SW 1271 (cell line): ENCODE results near the gene ERCC8.
A peak's percentile ranks its signal among the peaks of the same experiment; 100 is the strongest.
"Not testable (repeated sequence)": the region's sequence is repeated elsewhere in the genome, so short reads cannot be mapped to it uniquely, and the experiment has no call there.

Experiments
- DNase-seq, 2 experiments: peaks; one replicate each; lab custom pipeline; 2025; lab: John Stamatoyannopoulos, UW

ERCC8 gene, protein sequence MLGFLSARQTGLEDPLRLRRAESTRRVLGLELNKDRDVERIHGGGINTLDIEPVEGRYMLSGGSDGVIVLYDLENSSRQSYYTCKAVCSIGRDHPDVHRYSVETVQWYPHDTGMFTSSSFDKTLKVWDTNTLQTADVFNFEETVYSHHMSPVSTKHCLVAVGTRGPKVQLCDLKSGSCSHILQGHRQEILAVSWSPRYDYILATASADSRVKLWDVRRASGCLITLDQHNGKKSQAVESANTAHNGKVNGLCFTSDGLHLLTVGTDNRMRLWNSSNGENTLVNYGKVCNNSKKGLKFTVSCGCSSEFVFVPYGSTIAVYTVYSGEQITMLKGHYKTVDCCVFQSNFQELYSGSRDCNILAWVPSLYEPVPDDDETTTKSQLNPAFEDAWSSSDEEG

DNA sequence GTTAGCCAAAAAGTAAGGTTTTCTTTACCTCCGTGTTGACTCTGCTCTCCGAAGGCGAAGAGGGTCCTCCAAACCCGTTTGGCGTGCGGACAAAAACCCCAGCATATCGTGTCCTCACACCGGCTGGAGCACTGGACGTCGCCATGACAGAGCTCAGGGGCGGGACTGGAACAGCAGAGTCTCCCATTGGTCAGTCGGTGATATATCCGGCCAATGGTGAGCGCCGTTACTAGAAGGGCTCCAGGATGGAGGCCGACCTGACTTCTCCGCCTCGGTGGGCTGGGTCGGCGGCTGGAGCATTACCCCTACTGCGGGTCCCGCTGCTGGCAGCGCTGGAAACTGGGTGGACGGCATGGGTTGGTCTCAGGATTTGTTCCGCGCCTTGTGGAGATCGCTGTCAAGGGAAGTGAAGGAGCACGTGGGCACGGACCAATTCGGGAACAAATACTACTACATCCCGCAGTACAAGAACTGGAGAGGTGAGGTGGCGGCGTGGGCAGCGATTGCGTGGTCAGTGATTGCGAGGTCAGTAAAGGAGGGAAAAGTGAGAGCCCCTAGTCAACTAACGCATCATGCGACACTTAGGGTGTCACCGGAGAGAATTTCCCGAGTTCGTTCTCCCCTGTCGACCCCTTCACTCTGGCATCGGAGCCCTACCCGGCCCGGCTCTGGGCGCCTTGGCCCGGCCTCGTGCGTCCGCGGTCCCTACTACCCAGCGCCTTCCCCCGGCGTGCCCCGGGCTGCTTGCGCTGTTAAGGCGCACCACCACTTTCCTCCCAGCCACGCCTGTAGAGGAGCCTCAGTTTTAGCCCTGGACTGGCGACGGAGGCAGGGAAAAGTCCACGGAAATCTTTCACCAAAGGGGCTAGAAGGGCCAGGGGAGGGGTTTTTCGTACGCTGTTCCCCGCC is at the start of gene ERCC8, which contains the start of gene NDUFAF2:
TSS of gene ERCC8 (minus strand) at position 167 of the 909 bp plus-strand sequence. CDS start at position 105, 62 bp downstream.
TSS of gene NDUFAF2 (plus strand) at position 302 of the 909 bp plus-strand sequence. CDS start at position 353, 51 bp downstream.
- DNase-seq, result peak; percentile 89 to 96

DNA sequence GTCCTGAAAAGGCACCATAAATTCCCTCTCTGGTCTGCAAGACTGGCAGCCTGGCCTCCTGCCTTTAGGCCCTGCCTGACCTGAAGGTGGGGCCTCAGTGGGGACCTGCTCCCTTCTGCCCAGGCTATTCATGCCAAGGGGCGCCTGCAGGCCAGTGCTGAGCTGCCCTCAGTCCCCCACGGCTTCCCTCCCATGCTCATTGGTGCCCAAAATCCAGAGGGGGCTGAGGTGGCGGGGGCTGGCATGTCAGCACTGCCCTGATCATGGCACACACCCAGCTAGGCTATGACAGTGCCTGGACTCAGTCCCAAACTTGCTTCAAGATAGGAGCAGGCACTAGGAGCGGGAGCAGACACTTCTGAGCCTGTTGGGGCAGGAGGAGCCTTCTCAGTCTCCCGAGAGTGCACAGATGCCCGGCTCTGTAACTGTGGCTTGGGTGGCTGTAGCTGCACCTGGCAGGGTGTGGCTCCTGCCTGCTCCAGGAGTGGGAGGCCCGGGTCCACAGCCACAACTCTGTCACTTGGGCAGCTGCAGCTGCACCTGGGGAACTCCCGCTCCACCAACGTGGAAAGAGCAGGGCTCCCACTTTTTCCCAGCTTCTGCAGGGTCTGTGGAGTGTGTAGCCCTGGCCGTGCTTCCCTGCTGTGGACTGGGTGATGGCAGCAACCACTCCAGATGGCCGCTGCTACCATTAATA is 49.2 kb upstream of the ERCC8 start:
- no peak for DNase-seq

DNA sequence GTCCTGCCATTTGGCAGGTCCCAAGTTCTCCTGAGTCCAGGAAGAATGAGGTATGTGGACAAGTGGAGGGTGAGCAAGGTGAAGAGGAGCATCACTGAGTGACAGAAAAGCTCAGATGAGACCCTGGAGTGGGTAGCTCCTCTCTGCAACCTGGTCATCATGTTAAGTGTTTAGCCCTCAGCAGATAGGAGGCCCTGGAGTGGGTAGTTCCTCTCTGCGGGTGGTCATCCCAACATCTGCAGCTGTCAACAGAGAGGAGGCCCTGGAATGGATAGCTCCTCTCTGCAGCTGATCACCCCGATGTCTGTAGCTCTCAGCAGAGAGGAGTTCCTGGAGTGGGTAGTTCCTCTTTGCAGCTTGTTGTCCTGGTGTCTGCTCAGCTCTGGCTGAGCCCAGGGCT is 48.6 kb upstream of the ERCC8 start:
- no peak for DNase-seq

DNA sequence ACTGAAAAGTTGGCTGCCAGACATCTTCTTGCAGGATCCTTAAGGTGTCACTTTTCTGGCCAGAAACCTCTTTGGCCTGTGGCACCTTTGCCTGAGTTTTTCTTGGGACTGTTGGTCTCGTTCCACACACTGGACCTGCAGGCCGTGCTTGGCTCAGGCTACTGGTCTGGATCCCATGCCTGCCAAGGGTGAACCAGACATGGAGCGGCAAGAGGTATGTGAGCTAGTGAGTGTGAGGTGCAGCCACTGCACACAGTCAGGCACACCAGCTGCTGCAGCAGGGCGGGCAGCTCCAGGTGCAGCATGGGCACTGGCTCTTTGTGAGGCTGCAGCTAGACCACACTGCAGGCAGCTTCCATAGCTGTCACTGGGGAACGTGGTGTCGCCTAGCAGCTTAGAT is 48.0 kb upstream of the ERCC8 start:
- DNase-seq, result no peak

DNA sequence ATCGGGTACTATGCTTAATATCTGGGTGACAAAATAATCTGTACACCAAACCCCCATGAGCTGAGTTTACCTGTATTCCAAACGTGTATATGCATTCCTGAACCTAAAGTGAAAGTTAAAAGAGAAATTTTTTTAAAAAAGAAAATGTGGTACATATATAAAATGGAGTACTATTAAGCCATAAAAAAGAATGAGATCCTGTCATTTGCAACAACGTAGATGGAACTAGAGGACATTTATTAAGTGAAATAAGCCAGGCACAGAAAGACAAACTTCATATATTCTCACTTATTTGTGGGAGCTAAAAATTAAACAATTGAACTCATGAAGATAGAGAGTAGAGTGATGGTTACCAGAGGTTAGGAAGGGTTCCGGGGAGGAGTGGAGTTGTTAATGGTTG is 44.9 kb upstream of the ERCC8 start:
- no peak for DNase-seq

DNA sequence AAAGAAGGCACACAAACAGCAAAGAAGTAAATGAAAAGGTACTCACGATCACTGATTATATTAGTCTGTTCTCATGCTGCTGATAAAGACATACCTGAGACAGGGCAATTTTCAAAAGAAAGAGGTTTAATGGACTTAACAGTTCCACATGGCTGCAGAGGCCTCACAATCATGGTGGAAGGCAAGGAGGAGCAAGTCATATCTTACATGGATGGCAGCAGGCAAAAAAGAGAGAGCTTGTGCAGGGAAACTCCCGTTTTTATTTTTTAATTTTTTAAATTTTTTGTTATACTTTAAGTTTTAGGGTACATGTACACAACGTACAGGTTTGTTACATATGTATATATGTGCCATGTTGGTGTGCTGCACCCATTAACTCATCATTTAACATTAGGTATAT is 37.3 kb upstream of the ERCC8 start:
- DNase-seq, result not testable (repeated sequence)

DNA sequence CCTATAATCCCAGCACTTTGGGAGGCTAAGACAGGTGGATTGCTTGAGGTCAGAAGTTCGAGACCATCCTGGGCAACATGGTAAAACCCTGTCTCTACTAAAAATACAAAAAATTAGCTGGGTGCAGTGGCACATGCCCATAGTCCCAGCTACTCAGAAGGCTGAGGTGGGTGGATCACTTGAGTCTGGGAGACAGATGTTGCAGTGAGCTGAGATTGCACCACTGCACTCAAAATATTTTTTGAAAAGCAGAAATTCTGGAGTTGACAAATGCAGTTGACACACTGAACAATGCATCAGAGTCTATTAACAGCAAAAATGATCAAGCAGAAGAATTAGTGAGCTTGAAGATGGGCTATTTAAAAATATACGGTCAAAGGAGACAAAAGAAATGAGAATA is 35.6 kb upstream of the ERCC8 start:
- DNase-seq, result no peak

DNA sequence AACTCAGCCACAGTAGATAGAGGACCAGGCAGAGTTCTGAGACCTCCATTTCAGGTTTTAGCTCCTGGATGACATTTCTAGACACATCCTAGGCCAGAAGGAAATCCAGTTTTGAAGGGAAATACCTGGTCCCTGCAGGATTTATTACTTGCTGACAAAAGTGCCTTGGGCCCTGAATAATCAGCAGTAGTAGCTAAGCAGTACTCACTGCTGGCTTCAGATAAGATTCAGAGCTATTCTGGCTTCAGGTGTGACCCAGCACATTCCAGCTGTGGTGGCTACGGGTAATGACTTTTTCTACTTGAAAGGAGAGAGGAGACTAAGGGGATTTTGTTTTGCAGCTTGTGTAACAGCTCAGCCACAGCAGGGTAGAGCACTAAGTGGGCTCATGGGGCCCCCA is 34.1 kb upstream of the ERCC8 start:
- DNase-seq, result no peak

DNA sequence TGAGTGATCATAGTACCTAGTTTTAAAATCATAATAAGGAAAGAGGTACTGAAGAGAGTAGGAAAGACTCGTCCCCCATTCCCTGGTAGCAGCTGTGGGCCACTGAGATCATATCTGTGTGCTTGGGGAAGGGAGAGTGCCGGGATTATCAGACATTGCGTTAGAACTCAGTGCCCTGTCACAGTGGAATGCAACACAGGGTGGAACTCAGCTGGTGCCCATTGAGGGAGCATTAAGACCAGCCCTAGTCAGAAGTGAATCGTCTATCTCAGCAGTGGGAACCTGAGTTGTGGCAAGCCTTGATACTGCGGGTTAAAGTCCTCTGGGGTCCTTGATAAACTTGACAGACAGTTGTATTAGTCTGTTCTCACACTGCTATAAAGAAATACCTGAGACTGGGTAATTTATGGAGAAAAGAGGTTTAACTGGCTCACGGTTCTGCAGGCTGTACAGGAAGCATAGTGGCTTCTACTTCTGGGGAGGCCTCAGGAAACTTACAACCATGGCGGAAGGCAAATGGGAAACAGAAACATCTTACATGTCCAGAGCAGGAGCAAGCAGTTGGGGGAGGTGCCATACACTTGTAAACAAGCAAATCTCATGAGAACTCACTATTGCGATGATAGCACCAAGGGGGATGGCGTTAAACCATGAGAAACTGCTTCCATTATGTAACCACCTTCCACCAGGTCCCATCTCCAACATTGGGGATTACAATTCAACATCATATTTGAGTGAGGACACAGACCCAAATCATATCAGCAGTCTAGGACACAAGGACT is 33.3 kb upstream of the ERCC8 start:
- no peak for DNase-seq

DNA sequence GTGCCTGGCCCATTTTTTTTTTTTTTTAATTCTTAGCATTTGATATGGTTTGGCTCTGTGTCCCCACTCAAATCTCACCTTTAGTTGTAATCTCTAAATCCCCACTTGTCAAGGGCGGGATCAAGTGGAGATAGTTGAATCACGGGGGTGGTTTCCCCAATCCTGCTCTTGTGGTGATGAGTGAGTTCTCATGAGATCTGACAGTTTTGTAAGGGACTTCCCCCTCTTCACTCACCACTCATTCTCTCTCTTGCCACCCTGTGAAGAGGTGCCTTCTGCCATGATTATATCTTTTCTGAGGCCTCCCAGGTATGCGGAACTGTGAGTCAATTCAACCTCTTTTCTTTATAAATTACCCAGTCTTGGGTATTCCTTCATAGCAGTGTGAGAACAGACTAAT is 27.4 kb upstream of the ERCC8 start:
- DNase-seq, result no peak

DNA sequence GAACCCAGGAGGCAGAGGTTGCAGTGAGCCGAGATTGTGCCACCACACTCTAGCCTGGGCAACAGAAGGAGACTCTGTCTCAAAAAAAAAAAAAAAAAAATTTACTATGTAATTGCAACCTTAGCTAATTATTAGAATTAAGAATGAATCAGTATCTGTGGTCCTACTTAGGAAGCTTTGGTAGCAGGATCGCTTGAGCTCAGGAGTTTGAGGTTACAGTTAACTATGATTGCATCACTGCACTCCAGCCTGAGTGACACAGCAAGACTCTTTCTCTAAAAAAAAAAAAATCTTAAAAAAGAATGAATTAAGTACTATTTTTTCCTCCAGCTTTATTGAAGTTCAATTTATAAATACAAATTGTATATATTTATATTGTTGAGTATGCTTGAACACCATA is 16.8 kb upstream of the ERCC8 start:
- DNase-seq, result no peak

DNA sequence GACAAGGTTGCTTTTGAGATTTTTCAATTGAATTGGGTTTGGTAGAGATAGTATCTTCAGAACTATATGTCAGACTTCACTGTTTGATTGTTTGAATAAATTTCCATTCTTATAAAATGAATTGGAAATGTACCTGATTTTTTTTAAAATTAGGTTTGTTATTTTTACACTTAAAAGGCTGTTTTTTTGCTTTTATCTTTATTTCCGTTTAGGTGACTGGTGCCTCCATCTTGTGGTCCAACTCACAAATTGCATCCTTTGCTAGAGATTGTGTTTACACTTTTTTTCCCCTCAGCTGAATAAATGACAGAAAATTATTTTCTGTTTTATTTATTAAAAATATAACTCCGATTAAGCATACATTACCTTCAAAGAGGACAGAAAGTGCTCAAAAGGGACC is 15.7 kb upstream of the ERCC8 start:
- DNase-seq, result peak in 1 of 2 experiments; percentile 41

DNA sequence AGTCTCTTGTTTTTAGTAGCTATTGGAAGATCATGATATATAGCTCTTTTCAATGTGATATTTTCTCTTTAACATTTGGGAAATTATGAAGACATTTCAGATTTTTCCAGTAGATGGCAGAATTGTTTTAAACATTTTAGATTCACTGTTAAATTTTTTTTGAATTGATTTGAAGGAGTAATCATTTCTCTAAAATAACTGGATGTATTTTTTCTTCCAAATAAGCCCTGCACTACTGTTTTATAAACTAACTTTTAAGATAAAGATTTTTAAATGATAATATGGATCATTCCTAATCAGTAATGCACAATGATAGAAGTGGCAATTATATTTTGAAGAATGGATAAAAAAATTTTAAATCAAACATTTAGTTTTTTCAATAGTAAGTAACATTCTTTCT is 14.3 kb upstream of the ERCC8 start:
- DNase-seq, result peak in 1 of 2 experiments; percentile 51

DNA sequence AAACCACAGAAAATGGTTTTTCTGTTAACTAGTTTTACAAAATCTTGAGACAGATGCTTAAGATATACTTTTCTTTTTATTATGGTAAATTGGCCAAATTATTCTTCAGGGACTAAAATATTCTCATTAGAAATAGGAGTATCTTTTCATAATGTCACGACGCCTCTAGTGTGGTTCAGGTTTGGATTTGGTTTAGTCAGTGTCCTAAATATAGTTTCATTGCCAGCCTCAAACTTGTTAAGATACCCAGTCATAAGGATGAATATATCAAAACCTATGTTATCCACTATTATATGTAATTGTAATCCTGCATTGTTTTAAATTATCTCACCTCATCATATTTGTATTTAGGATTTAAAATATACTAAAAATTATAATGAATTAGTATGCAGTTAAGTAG is 13.8 kb upstream of the ERCC8 start:
- DNase-seq, result no peak

DNA sequence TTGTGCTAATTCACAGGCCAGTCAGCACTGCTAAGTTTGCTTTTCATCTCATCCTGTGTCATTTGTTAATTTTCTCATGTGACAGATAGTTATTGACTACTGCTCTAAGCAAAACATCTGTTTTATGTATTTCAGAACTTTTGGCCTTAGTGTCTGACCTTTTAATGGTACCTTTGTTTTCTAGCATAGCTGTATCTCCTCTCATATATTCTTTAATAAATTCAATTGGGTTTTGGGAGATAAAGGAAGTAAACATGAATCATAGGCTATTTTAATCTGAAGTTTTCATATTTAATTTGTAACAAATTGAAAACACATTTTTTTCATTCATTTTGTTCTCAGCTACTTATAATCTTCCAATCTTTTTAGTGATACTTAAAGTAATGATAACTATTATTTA is 13.2 kb upstream of the ERCC8 start:
- no peak for DNase-seq

DNA sequence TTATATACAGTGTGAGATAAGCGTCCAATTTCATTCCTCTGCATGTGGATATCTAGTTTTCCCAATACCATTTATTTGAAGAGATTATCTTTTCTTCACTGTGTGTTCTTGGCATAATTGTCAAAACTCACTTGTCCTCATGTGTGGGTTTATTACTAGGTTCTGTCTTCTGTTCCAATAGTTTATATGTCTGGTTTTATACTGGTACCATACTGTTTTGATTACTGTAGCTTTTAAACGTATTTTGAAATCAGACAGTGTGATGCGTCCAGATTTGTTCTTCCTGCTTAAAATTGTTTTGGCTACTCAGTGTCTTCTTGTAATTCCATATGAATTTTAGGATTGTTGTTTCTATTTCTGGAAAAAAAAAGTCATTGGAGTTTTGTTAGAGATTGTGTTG is 10.4 kb upstream of the ERCC8 start:
- DNase-seq, result no peak

DNA sequence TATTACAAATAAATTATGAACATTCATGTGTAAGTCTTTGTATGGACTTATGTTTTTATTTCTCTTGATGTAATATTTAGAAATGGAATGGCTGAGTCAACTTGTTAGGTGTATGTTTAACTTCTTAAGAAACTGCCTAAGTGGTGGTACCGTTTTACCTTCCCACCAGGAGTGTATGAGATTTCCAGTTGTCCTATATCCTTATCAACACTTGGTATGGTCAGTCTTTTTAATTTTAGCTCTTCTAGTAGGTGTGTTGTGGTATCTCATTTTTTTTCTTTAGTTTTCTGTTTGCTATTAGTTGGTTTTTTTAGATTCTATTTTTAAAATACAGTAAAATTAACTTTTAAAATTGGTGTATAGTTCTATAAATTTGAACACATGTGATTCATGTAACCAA is 3.9 kb upstream of the ERCC8 start:
- no peak for DNase-seq

DNA sequence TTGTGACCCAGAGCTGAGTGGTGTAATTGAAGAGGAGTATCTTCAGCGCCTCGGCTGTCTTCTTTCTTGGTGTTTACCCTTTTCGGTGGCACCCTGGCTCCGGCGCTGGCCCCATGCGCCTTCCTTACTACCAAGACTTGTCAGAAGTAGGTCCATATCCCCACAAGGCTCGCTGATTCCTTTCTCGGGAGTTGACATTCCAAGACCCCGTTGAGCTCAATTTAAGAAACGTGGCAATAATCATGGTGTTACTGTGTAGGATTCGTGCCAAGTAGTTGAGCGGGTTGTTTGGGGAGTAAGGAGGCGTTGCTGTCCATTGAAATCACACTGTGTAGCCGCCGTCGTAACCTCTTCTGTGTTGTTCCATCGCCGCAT is 930 bp upstream of the ERCC8 start:
- peak in 1 of 2 experiments; percentile 72 for DNase-seq

DNA sequence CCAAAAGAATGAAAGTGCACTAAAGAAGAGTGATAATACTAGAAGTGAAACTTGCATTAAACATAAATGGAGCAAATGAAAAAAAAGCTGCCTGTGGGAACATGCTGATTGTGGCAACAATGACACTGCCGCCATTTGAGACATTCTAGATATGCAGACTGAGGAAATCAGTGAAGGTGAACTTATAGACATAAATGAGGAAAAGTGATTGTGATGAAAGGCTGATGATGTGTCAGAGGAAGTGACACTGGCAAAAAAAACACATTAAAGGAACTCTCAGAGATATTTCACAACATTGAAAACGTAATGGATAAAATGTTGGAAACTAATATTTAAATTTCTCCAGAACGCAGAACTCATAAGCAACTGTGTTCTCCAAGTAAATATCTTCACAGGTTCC is 1.2 kb downstream of the ERCC8 start:
- no peak for DNase-seq

DNA sequence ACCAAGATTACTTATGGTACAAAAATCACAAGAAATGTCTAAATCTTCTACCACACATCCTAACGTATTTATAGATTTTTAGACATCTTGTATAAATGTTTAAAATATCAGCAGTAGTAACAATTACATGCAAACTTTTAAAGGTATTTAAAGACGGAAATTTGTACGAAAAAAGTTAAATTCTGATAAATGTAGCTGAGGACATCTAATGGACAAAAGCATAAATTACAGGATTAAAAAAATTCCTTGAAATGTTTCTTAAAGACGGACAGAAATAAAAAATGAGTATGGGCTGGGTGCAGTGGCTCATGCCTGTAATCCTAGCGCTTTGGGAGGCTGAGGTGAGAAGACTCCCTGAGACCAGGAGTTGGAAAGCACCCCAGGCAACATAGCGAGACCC is 15.8 kb downstream of the ERCC8 start:
- DNase-seq, result no peak

DNA sequence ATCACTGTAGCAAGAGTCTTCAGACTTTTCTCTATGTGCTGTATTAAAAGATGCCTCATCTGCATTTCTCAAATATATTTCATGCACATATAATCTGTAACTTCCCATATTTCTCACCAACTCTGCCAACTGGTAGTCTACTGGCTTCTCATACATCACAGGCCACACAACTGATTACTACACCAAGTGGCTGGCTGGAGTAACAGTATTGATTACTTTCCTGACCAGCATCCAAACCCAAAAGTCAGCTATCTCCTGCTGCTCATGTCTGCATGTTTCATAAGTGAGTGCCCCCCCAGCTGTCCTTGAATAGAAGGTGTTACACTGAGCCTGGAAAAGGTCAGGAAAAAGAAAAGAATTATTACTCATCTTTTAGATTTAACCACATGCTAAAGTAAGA is 17.4 kb downstream of the ERCC8 start:
- DNase-seq, result no peak

DNA sequence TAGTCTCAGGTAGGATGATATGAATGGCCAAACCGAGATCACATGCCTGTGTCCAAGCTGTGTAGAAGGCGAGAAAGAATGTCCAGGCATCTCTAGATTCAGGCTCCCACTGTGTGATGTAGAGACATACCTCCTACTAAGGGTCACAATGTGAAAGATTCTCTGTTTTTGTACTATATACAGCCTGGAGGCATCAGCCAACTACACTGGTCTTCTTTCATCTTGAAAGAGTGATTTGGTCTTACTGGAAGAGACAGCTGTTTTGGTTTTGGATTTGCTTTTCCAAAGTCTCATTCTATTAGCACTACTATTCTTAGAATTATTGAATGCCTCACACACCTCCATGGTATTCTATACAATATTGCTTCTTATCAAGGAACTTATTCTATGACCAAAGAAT is 26.4 kb downstream of the ERCC8 start:
- DNase-seq, result no peak
